GM23338 (cell line): ENCODE data around the gene S100B.

Source experiments
- CREB1 ChIP-seq: fragments of 250-450 bp; sonication (Bioruptor Pico); IDR thresholded peaks from 2 replicates; pipeline ENCODE4 v1.5.0; 2020; ENCODE audit warnings: low read depth, mild to moderate bottlenecking, moderate library complexity
- EZH2 ChIP-seq: fragments of 200-600 bp; sonication (generic); IDR thresholded peaks from one replicate; pipeline ENCODE4 v1.8.0; 2017; ENCODE audit warnings: antibody characterized with exemption, mild to moderate bottlenecking, low read depth; ENCODE audit not compliant: unreplicated experiment
- EZH2phosphoT487 ChIP-seq: fragments of 200-600 bp; sonication (generic); IDR thresholded peaks from one replicate; pipeline ENCODE4 v1.8.1; 2018; ENCODE audit warnings: antibody characterized with exemption; ENCODE audit not compliant: unreplicated experiment
- JUNB ChIP-seq: IDR thresholded peaks from one replicate; pipeline ENCODE4 v1.6.1; 2016; ENCODE audit warnings: antibody characterized with exemption; ENCODE audit not compliant: unreplicated experiment
- POLR2AphosphoS5 ChIP-seq: IDR thresholded peaks from 2 replicates; pipeline ENCODE4 v1.6.1; 2016; ENCODE audit warnings: antibody characterized with exemption, low read depth
- ZNF114 ChIP-seq: fragments of 250-450 bp; sonication (Bioruptor Pico); IDR thresholded peaks from 2 replicates; pipeline ENCODE4 v1.5.0; 2020; ENCODE audit warnings: mild to moderate bottlenecking, moderate library complexity
- TF ChIP-seq, protein P1 (sequence below), 2 experiments: fragments of 200-600 bp in 1 of 2; sonication (generic) in 1 of 2; conservative IDR thresholded peaks; 2 replicates each; pipeline versions ENCODE4 v1.5.1 to v1.6.1; 2016 to 2017; ENCODE audit warnings: antibody characterized with exemption in 2 of 2, low read depth in 2 of 2, mild to moderate bottlenecking in 2 of 2, moderate library complexity in 1 of 2
- TF ChIP-seq, protein P2 (sequence below): IDR thresholded peaks from 2 replicates; pipeline ENCODE4 v1.6.1; 2016; ENCODE audit warnings: antibody characterized with exemption

DNA sequence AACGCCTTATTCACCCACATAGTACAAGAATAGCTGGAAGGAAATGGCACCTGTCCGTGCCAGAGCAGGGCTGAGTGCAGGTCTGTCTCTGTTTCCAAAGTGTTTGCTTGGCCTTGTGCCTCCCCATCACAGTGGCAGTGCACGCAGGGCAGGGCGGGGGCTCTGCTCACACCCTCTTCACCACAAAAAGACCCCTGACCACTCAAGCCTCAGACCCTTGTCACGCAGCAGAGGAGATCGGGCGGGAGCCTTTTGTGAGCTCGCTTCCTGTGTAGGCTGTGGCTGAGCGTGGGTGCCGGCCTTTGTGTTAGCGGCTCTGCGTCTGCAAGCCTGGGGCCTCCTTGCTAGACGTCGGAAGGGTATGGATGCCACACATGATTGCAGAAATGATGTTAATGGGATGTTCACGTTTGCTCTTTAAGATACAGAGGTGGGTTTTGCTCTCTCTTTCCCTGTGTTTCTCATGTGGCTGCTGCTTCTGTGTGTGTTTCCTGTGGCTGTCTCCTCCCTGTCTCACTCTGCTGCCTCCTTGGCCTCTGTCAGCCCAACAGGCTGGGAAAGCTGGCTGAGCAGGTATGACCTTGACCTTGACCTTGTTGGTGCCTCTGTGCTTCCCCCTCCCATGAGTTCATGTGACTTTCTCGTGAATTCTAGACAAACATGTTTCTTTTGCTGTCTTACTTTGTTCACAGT is 45.4 kb downstream of the S100B start:
- TF ChIP-seq JUNB (no peak), EZH2phosphoT487 (no peak), EZH2 (no peak), POLR2AphosphoS5 (no peak), CREB1 (CRISPR knock-in tag) (no peak), ZNF114 (CRISPR knock-in tag) (no peak)
- TF ChIP-seq, protein P1, sequence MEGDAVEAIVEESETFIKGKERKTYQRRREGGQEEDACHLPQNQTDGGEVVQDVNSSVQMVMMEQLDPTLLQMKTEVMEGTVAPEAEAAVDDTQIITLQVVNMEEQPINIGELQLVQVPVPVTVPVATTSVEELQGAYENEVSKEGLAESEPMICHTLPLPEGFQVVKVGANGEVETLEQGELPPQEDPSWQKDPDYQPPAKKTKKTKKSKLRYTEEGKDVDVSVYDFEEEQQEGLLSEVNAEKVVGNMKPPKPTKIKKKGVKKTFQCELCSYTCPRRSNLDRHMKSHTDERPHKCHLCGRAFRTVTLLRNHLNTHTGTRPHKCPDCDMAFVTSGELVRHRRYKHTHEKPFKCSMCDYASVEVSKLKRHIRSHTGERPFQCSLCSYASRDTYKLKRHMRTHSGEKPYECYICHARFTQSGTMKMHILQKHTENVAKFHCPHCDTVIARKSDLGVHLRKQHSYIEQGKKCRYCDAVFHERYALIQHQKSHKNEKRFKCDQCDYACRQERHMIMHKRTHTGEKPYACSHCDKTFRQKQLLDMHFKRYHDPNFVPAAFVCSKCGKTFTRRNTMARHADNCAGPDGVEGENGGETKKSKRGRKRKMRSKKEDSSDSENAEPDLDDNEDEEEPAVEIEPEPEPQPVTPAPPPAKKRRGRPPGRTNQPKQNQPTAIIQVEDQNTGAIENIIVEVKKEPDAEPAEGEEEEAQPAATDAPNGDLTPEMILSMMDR (conservative IDR thresholded peaks at IDR 0.05; ENCODE audit: low read depth in 2 of 2) = no peak
- TF ChIP-seq, protein P2, sequence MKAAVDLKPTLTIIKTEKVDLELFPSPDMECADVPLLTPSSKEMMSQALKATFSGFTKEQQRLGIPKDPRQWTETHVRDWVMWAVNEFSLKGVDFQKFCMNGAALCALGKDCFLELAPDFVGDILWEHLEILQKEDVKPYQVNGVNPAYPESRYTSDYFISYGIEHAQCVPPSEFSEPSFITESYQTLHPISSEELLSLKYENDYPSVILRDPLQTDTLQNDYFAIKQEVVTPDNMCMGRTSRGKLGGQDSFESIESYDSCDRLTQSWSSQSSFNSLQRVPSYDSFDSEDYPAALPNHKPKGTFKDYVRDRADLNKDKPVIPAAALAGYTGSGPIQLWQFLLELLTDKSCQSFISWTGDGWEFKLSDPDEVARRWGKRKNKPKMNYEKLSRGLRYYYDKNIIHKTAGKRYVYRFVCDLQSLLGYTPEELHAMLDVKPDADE = no peak
